ENCODE results near the gene MORC2.

DNA sequence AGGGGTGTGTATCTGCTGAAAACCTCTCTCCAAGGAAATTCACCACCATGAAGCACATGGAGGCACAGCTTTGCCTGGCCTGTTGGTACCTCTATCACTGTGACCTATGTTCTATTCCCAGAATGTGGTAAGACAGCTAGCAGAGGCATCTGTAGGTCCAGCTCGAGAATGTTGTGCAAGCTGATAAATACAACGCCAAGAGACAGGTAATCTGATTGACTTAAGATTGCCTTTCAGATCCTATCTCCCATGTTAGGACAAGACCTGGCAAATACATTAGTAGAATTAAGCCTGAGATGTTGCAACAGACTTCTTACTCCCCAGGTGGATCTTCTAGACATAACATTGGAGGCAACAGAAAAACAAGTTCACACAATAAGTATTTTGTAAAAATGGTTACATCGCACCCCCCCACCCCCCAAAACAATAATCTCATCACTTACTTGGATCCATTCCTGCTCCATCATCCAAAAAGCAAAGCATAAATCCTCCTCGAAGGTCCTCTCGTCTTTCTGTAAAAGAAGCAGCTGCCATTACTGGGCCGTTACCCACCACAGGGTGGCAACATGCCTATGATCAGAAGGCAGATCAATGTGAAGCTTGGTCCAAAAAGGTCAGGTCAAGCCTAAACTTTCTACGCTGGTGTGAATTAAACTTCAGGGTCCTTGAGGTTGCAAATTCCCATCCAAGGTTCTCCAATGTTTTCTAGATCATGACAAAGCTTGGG, 18.5 kb downstream of the MORC2 start:
- no peak for TF ChIP-seq YY1 (IDR thresholded peaks at IDR 0.05; ENCODE audit: insufficient read depth, insufficient read length)
- TF ChIP-seq SUZ12 (IDR thresholded peaks at IDR 0.05; ENCODE audit: extremely low read depth, insufficient read depth, insufficient read length) = no peak

Measured in NT2/D1 (cell line).